ENCODE data around the gene TAS2R8. TPM values are rescaled to one million over a fixed set of nuclear protein-coding genes. Genes with fewer than 3 reads are reported as not detected.

The TAS2R8 gene
- total RNA-seq, 2 donors from 2014 or later = not detected

GRCh38 chr12:10847744-10848143, 40.7 kb upstream of the TAS2R8 start:
- Histone ChIP-seq H3K27ac (no peak overlapping the region), H3K4me1 (no peaks in the 10 kb centered on the region), H3K27me3 (no peaks in the 10 kb centered on the region), H3K4me3 (no peak overlapping the region), H3K9me3 (no peaks in the 10 kb centered on the region), H3K36me3 (peaks cover 2% of the 10 kb centered on the region)
- DNase-seq (ENCODE audit: low spot score) = no peak
- no peak for TF ChIP-seq CTCF (IDR thresholded peaks at IDR 0.05)

- Histone ChIP-seq H3K4me3 (no peak overlapping the region), H3K9me3 (no peaks in the 10 kb centered on the region), H3K27ac (no peak overlapping the region), H3K36me3 (peaks cover 4% of the 10 kb centered on the region), H3K4me1 (no peaks in the 10 kb centered on the region), H3K27me3 (no peaks in the 10 kb centered on the region)
- no peak for TF ChIP-seq CTCF (IDR thresholded peaks at IDR 0.05)
- no peak for DNase-seq (ENCODE audit: low spot score)
These were observed 35.8 kb upstream of the TAS2R8 start for GRCh38 chr12:10842862-10843261.

- TF ChIP-seq CTCF (IDR thresholded peaks at IDR 0.05) = no peak
- Histone ChIP-seq H3K4me1 (no peaks in the 10 kb centered on the region), H3K27me3 (no peaks in the 10 kb centered on the region), H3K4me3 (no peak overlapping the region), H3K36me3 (peaks cover 4% of the 10 kb centered on the region), H3K27ac (no peak overlapping the region), H3K9me3 (no peaks in the 10 kb centered on the region)
- no peak for DNase-seq (ENCODE audit: low spot score)
These were observed 31.4 kb upstream of the TAS2R8 start for GRCh38 chr12:10838461-10838860.

- Histone ChIP-seq H3K9me3 (no peaks in the 10 kb centered on the region), H3K4me3 (no peak overlapping the region), H3K36me3 (no peaks in the 10 kb centered on the region), H3K27ac (no peak overlapping the region), H3K27me3 (no peaks in the 10 kb centered on the region), H3K4me1 (no peaks in the 10 kb centered on the region)
- TF ChIP-seq CTCF (IDR thresholded peaks at IDR 0.05) = no peak
- DNase-seq (ENCODE audit: low spot score) = no peak
These were observed 22.9 kb upstream of the TAS2R8 start for GRCh38 chr12:10829994-10830393.

GRCh38 chr12:10826258-10826657, 19.2 kb upstream of the TAS2R8 start, which contains the start of gene TAS2R10:
TSS of gene TAS2R10 (minus strand) at chr12:10826358. CDS start at chr12:10826269, 89 bp downstream.
- H3K9me3 ChIP-seq = no peaks in the 10 kb centered on the region
- H3K4me3 ChIP-seq = no peak within 1 kb of the TSS
- no peaks in the 10 kb centered on the region for H3K4me1 ChIP-seq
- TF ChIP-seq CTCF (IDR thresholded peaks at IDR 0.05) = no peak
- no peaks in the 10 kb centered on the region for H3K36me3 ChIP-seq
- no peak for DNase-seq (ENCODE audit: low spot score)
- H3K27me3 ChIP-seq = no peaks in the 10 kb centered on the region
- no peak within 1 kb of the TSS for H3K27ac ChIP-seq

- Histone ChIP-seq H3K36me3 (no peaks in the 10 kb centered on the region), H3K27me3 (no peaks in the 10 kb centered on the region), H3K4me1 (no peaks in the 10 kb centered on the region), H3K27ac (no peak overlapping the region), H3K4me3 (no peak overlapping the region), H3K9me3 (no peaks in the 10 kb centered on the region)
- DNase-seq (ENCODE audit: low spot score) = no peak
- TF ChIP-seq CTCF (IDR thresholded peaks at IDR 0.05) = no peak
These were observed 17.9 kb upstream of the TAS2R8 start for GRCh38 chr12:10824957-10825356.

Measured in right atrium auricular region (tissue), 2 donors.